Gastroesophageal sphincter (tissue), 4 donors: ENCODE data around the gene SREBF2. TPM values are rescaled to one million over a fixed set of nuclear protein-coding genes. Genes with fewer than 3 reads are reported as not detected.

Experiments
- ATAC-seq: fragments of 150-250 bp; one replicate; pipeline ENCODE4 v1.9.1; 2016; ENCODE audit warnings: mild to moderate bottlenecking, moderate library complexity
- H3K27ac ChIP-seq, 4 donors: fragments of 200-600 bp; sonication (generic) in 3 of 4; 1 replicate in 3 of 4; 2 replicates in 1 of 4; pipeline ENCODE4 v1.5.1; 2016 to 2019
- H3K27me3 ChIP-seq: fragments of 200-600 bp; sonication (generic); one replicate; pipeline ENCODE4 v1.5.1; 2019
- H3K36me3 ChIP-seq, 2 donors: fragments of 200-600 bp; sonication (generic); one replicate each; pipeline ENCODE4 v1.5.1; 2019; ENCODE audit warnings: control low read depth in 1 of 2
- H3K4me1 ChIP-seq, 3 donors: fragments of 200-600 bp; sonication (generic); 1 replicate in 2 of 3; 2 replicates in 1 of 3; pipeline ENCODE4 v1.5.1; 2016 to 2019; ENCODE audit warnings: control low read depth in 2 of 3
- H3K4me3 ChIP-seq, 2 donors: fragments of 200-600 bp; sonication (generic); one replicate each; pipeline ENCODE4 v1.5.1; 2019; ENCODE audit warnings: mild to moderate bottlenecking in 1 of 2, moderate library complexity in 1 of 2
- H3K9me3 ChIP-seq, 3 donors: fragments of 200-600 bp; sonication (generic); one replicate each; pipeline ENCODE4 v1.5.1; 2017 to 2019; ENCODE audit warnings: control low read depth in 2 of 3
- CTCF ChIP-seq, 4 experiments: fragments of 200-600 bp in 2 of 4; fragments of 450-650 bp in 2 of 4; sonication (generic) in 1 of 4; IDR thresholded peaks; one replicate each; pipeline ENCODE4 v1.5.1; 2017 to 2019; ENCODE audit warnings: antibody characterized with exemption in 4 of 4, mild to moderate bottlenecking in 2 of 4, moderate library complexity in 2 of 4
- EP300 ChIP-seq: sonication (generic); formaldehyde crosslinking; IDR thresholded peaks from one replicate; pipeline ENCODE4 v1.6.1; 2017; ENCODE audit warnings: antibody characterized with exemption, mild to moderate bottlenecking
- POLR2A ChIP-seq, 2 donors: fragments of 450-650 bp; IDR thresholded peaks; one replicate each; pipeline ENCODE4 v1.6.1; 2017; ENCODE audit warnings: antibody characterized with exemption in 2 of 2, mild to moderate bottlenecking in 2 of 2, moderate library complexity in 1 of 2
- POLR2AphosphoS5 ChIP-seq: sonication (generic); formaldehyde crosslinking; IDR thresholded peaks from one replicate; pipeline ENCODE4 v1.6.1; 2017; ENCODE audit warnings: antibody characterized with exemption
- WGBS, 2 donors: methylation state at CpG; one replicate each; pipeline ENCODE4 v1.1.5; 2018; ENCODE audit warnings: low coverage in 1 of 2; 5-methylcytosine and 5-hydroxymethylcytosine counted together
- total RNA-seq, 4 donors: library from RNA; depleted of rRNA; stranded (reverse); fragments of >200 nt; gene quantifications; one replicate each; pipeline ENCODE4 v1.1.0, GENCODE V29; 2016

Gene SREBF2
- total RNA-seq, 4 donors from 2014 or later: 39.7 to 101 (median 58.8) TPM

DNA sequence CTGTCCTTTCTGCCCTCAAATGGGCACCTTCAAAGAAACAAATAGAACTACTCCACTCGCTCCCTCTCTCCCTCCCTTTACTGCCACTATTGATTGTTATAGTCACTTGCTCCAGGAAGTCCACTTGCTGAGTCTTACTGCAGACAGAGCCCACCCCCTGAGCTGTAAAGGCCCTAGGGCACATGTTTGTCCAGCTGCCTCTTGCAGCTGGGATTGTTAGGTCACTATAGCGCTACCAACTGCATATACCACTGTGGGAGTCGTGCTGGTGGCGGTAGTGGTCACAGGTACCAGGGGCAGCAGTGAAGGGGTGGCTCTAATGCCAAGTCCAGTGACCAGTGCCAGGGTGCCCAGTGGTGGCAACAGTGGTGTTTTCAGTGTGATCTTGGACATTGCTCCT, 4.4 kb upstream of the SREBF2 start:
- TF ChIP-seq EP300 (no peak), POLR2A (IDR thresholded peaks at IDR 0.05) (no peak), CTCF (IDR thresholded peaks at IDR 0.05) (no peak), POLR2AphosphoS5 (no peak)
- WGBS, 2 donors: 88% methylated on average over 1 of the region's 4 CpGs; no CpG with 5 or more reads in 1 of the 2 donors
- H3K36me3 ChIP-seq: peaks cover 0 to 11% of the 10 kb centered on the region in 2 donors
- H3K27me3 ChIP-seq: no peaks in the 10 kb centered on the region
- no peak overlapping the region for H3K27ac ChIP-seq
- ATAC-seq: no peak
- no peak overlapping the region for H3K4me3 ChIP-seq
- H3K4me1 ChIP-seq: peaks cover 0 to 34% (median 3%) of the 10 kb centered on the region in 3 donors
- H3K9me3 ChIP-seq: no peaks in the 10 kb centered on the region

- no peak for TF ChIP-seq POLR2AphosphoS5
- no peak for TF ChIP-seq EP300
- TF ChIP-seq POLR2A (IDR thresholded peaks at IDR 0.05): no peak
- peaks cover 0 to 11% of the 10 kb centered on the region in 2 donors for H3K36me3 ChIP-seq
- WGBS, 2 donors: 100% methylated on average over 1 of the region's 3 CpGs; no CpG with 5 or more reads in 1 of the 2 donors
- H3K4me1 ChIP-seq: peaks cover 0 to 47% (median 10%) of the 10 kb centered on the region in 3 donors
- H3K4me3 ChIP-seq: no peak overlapping the region
- H3K27ac ChIP-seq: no peak overlapping the region
- H3K27me3 ChIP-seq: no peaks in the 10 kb centered on the region
- ATAC-seq: no peak
- H3K9me3 ChIP-seq: no peaks in the 10 kb centered on the region
These were observed 2.7 kb upstream of the SREBF2 start for GRCh38 chr22:41830174-41830573.

DNA sequence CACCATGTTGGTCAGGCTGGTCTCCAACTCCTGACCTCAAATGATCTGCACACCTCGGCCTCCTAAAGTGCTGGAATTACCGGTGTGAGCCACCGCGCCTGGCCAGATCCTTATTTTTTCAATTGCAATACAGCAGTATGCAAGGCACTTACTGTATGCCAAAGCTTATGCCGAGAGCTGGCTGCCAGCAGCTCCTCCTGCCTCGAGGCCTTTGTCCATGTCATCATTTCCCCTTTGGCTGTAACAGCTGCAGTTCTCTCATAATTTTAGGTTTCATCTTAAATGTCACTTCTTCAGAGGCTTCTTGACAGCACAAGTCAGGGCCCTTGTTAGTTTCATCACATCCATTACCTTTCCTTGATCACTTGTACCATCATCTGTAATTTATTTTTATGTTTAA, 1.5 kb upstream of the SREBF2 start:
- peak overlapping the region in 3 of 4 donors; percentile 89 to 97 (median 91) for H3K27ac ChIP-seq
- no peaks in the 10 kb centered on the region for H3K27me3 ChIP-seq
- WGBS, 2 donors: 49 to 51% methylated on average over 4 to 5 of the region's 6 CpGs
- H3K9me3 ChIP-seq: no peaks in the 10 kb centered on the region
- H3K4me3 ChIP-seq: no peak overlapping the region
- H3K4me1 ChIP-seq: peaks cover 0 to 43% (median 10%) of the 10 kb centered on the region in 3 donors
- TF ChIP-seq POLR2AphosphoS5 (no peak), EP300 (no peak), CTCF (IDR thresholded peaks at IDR 0.05) (no peak), POLR2A (IDR thresholded peaks at IDR 0.05) (no peak)
- no peak for ATAC-seq
- peaks cover 0 to 8% of the 10 kb centered on the region in 2 donors for H3K36me3 ChIP-seq

GRCh38 chr22:41831828-41832552, 915 bp upstream of the SREBF2 start:
- 16 to 30% methylated on average over 4 to 10 of the region's 17 CpGs for WGBS, 2 donors
- Histone ChIP-seq H3K4me1 (peaks cover 0 to 37% (median 7%) of the 10 kb centered on the region in 3 donors), H3K27me3 (no peaks in the 10 kb centered on the region), H3K4me3 (peak overlapping the region; percentile 80 to 99), H3K27ac (peak overlapping the region; percentile 87 to 97 (median 90)), H3K36me3 (peaks cover 0 to 13% of the 10 kb centered on the region in 2 donors), H3K9me3 (no peaks in the 10 kb centered on the region)
- no peak for TF ChIP-seq EP300
- no peak for TF ChIP-seq CTCF (IDR thresholded peaks at IDR 0.05)
- TF ChIP-seq POLR2AphosphoS5: no peak
- ATAC-seq: no peak

GRCh38 chr22:41833369-41834004, 582 bp downstream of the SREBF2 start:
- WGBS, 2 donors: 0% methylated on average over 2 of the region's 86 CpGs; no CpG with 5 or more reads in 1 of the 2 donors
- H3K27me3 ChIP-seq: no peaks in the 10 kb centered on the region
- ATAC-seq: peak; percentile 7
- no peaks in the 10 kb centered on the region for H3K9me3 ChIP-seq
- H3K27ac ChIP-seq: peak overlapping the region; percentile 68 to 97 (median 90)
- H3K36me3 ChIP-seq: peaks cover 0 to 13% of the 10 kb centered on the region in 2 donors
- TF ChIP-seq POLR2A (IDR thresholded peaks at IDR 0.05) (no peak), EP300 (no peak), POLR2AphosphoS5 (no peak), CTCF (IDR thresholded peaks at IDR 0.05) (peak in 1 of 4 experiments; percentile 23)
- peak overlapping the region; percentile 80 to 99 for H3K4me3 ChIP-seq
- peaks cover 0 to 48% (median 7%) of the 10 kb centered on the region in 3 donors for H3K4me1 ChIP-seq
